Measurements from ENCODE around the gene MYH9.
"Not testable (repeated sequence)": the region's sequence is repeated elsewhere in the genome, so short reads cannot be mapped to it uniquely, and the experiment has no call there.

Gene MYH9

GRCh38 chr22:36292823-36293530 lies 94.8 kb downstream of the MYH9 start:
- no peak for DNase-seq (ENCODE audit: low read depth in 2 of 2)

DNA sequence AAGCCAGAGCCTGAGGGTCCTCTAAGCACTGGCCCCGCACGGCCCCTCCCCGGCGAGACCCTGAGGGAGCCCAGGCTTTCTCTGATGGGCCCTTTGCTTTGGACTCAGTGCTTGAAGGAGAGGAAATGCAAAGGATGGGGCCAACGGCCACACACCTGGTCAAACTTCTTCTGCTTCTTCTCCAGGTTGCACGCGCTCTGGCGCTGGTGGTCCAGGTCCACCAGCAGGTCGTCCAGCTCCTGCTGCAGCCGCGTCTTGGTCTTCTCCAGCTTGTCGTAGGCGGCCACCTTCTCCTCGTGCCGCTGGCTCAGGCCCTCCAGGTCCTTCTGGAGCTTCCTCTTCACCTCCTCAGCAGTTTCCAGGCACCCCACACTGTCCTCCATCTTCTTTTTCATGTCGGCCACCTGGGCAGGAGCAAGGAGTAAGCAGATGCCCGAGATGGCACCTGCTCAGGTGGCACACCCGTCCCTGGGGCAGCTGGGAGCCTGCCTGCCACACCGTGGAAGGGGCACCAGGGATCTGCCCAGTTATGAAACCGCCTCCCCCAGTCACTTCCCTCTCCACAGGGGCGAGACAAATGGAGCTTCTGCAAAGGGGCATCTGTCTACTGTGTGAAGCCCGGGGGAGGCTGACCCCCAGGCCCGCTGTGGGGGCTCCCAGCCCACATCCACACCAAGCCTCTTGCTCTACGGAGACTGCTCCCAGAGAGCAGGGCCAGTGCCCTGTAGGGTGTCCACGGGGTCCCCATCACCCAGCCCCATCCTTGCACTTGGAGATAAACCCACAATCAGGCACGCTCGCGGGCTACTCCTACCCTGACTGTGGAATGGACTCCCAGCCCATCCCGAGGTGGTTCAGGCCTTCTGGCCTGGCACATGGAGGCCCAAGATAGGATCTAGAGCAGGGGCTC lies 95.7 kb downstream of the MYH9 start:
- no peak for DNase-seq (ENCODE audit: low read depth in 2 of 2)

GRCh38 chr22:36290391-36291075 lies 97.2 kb downstream of the MYH9 start:
- DNase-seq (ENCODE audit: low read depth in 2 of 2) = not testable (repeated sequence)

- peak in 1 of 2 donors; percentile 17 for DNase-seq (ENCODE audit: low read depth in 2 of 2)
Observed at GRCh38 chr22:36289948-36290371, 97.8 kb downstream of the MYH9 start.

- no peak for DNase-seq (ENCODE audit: low read depth in 2 of 2)
Observed at GRCh38 chr22:36289406-36289870, 98.3 kb downstream of the MYH9 start.

- no peak for DNase-seq (ENCODE audit: low read depth in 2 of 2)
Observed at GRCh38 chr22:36288571-36289405, 99.0 kb downstream of the MYH9 start.

GRCh38 chr22:36287881-36288515 lies 99.8 kb downstream of the MYH9 start:
- DNase-seq (ENCODE audit: low read depth in 2 of 2) = no peak

- peak; percentile 28 to 61 for DNase-seq (ENCODE audit: low read depth in 2 of 2)
Observed at GRCh38 chr22:36286096-36286957, 101.4 kb downstream of the MYH9 start.

DNA sequence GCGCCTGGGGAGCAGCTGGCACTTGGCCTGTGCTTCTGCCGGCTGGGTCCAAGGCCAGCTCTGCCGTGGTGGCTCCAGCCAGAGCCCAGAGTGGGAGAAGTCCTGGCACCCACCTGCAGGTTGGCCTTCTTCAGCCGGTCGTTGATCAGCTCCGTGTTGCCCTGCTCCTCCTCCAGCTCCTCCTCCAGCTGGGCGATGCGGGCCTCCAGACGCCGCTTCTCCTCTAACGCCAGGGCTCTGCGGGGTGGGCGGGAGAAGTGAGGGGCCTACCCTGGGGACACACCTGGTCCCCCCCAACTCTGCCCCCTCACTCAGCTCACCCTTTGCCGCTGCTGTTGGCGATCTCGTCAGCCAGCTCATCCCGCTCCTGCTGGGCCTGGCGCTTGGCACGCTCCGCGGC lies 102.2 kb downstream of the MYH9 start:
- DNase-seq (ENCODE audit: low read depth in 2 of 2) = no peak

GRCh38 chr22:36285017-36285416 lies 102.8 kb downstream of the MYH9 start:
- DNase-seq (ENCODE audit: low read depth in 2 of 2) = no peak

DNA sequence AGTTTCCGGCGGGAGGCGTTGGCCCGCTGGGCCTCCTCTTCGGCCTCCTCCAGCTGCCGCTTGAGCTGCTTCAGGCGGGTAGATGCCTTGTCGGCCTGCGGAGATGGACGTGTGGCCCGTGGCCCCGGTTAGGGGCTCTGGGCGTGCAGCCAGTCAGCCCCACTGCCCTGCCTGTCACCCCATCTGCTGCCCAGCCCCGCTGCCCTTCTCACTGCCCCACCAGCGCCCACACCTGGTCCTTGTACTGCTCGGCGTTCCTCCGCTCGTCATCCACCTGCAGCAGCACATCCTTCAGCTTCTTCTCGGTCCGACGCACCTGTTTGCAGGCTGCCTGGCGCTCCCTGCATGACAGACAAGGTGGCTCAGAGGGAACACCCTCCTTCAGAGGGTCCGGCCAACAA lies 103.6 kb downstream of the MYH9 start:
- no peak for DNase-seq (ENCODE audit: low read depth in 2 of 2)

GRCh38 chr22:36282328-36282831 lies 105.4 kb downstream of the MYH9 start:
- no peak for DNase-seq (ENCODE audit: low read depth in 2 of 2)

- no peak for DNase-seq (ENCODE audit: low read depth in 2 of 2)
Observed at GRCh38 chr22:36281781-36282327, 105.9 kb downstream of the MYH9 start.

DNA sequence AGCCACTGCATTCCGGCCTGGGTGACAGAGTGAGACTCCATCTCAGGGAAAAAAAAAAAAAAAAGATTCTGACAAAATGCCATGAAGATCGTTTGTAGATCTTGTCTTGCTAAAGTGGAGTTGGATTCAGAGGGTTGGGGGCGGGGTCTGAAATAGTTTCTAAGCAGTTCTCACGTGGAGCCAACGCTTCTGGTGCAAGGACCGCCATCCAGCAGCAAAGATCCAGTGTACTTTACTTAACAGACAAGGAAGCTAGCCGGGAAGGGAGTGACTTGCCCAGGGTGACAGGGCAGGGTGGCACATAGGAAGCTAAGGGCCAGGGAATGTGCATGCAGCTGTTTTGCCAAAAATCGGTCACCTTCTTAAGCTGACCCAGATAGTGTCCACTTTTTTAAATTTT lies 107.4 kb downstream of the MYH9 start:
- DNase-seq (ENCODE audit: low read depth in 2 of 2) = no peak

GRCh38 chr22:36279219-36279666 lies 108.5 kb downstream of the MYH9 start:
- no peak for DNase-seq (ENCODE audit: low read depth in 2 of 2)

DNA sequence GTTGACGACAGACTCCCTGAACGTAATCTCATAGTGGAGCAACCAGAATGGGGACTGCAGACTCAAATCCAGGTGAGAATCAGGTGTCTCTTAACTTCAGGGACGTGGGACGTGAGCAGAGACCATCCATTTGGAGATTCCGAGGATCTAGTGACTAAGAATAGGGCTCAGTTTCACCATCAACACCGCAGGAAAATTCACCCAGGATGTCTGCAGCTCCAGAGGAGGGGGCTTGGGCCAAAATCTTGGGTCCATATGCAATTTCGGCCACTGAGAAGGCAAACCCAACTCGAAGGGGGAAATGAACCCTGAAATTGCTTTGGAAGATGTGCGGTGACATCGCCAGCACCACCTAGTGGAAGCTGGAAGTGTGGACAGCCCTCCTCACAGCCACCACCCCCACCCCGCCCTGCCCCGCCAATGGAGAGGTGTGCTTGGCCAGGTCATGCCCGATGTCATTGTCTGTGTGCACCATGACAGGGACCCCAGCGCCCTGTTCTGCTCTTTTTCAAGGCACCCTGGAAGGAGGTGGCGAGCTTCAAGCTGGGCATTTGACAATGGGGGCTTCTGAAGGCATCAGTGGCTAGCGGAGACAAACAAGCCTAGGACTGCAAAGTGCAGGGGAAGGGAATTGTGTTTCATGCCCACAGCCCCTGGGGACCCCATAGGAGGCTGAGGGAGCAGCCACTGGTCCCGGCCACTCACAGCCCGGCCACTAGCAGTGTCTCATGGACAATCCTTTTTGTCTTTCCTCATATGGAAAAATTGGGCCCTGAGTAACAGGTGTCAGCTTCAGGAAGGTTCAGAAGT lies 110.1 kb downstream of the MYH9 start:
- DNase-seq (ENCODE audit: low read depth in 2 of 2) = peak in 1 of 2 donors; percentile 32

DNA sequence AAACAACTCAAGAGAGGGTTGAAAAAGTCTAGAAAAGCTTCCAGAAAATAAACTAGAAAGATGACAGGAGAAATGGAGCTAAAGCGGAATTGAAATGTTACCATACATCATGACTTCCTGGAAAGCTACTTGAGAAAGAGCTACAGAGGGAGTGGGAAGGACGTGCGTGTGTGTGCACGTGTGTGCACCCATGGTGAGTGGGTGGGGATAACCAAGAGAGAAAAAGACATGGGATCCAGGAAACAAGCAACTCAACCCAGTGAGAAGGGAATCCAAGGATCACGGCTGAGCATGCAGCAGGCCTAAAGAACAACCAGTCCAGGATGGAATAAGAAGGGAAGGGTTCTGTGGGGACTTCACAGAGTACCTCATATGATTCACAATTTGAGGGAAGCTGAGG lies 113.2 kb downstream of the MYH9 start:
- no peak for DNase-seq (ENCODE audit: low read depth in 2 of 2)

DNA sequence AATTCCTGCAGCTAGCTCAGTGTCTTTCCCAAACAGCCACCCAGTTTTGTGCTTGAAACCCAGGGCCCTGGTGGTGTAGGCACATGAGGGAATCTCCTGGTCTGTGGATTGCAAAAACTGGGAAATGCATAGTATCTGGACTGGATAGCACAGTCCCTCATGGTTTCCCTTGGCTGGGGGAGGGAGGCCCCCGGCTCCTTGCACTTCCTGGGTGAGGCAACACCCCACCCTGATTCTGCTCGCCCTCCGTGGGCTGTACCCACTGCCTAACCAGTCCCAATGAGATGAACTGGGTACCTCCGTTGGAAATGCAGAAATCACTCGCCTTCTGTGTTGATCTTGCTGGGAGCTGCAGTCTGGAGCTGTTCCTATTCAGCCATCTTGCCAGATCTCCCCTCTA lies 115.8 kb downstream of the MYH9 start:
- not testable (repeated sequence) for DNase-seq (ENCODE audit: low read depth in 2 of 2)

Data from stimulated activated CD4-positive, alpha-beta T cell treated with anti-CD3 and anti-CD28 coated beads, Interleukin-1b, Interleukin-23, amount 100 ng/mL, for 1 hour (primary cell).